Hepatocyte (in vitro differentiated cells): ENCODE measurements around the gene GARIN3. TPM values are rescaled to one million over a fixed set of nuclear protein-coding genes. Genes with fewer than 3 reads are reported as not detected.

Experiments used
- DNase-seq: peaks from one replicate; pipeline ENCODE4 v3.0.0-alpha.2; 2016; ENCODE audit warnings: low spot score
- H2AFZ ChIP-seq: fragments of 200-600 bp; sonication (generic); 2 replicates; pipeline ENCODE4 v1.6.0; 2016; ENCODE audit warnings: antibody characterized with exemption, mild to moderate bottlenecking
- H3K27ac ChIP-seq: fragments of 200-600 bp; sonication (generic); 2 replicates; pipeline ENCODE4 v1.5.1; 2016; ENCODE audit warnings: mild to moderate bottlenecking
- H3K27me3 ChIP-seq: fragments of 200-600 bp; sonication (generic); 2 replicates; pipeline ENCODE4 v1.6.1; 2016
- H3K36me3 ChIP-seq: fragments of 200-600 bp; sonication (generic); replicated peaks from 2 replicates; pipeline ENCODE4 v1.5.1; 2016; ENCODE audit warnings: low read depth; ENCODE audit not compliant: insufficient read depth
- H3K4me1 ChIP-seq: fragments of 200-600 bp; sonication (generic); 2 replicates; pipeline ENCODE4 v1.5.1; 2016; ENCODE audit warnings: mild to moderate bottlenecking, moderate library complexity; ENCODE audit not compliant: insufficient read depth
- H3K4me2 ChIP-seq: fragments of 200-600 bp; sonication (generic); 2 replicates; pipeline ENCODE4 v1.6.0; 2016
- H3K4me3 ChIP-seq: fragments of 200-600 bp; sonication (generic); 2 replicates; pipeline ENCODE4 v1.5.1; 2016; ENCODE audit warnings: mild to moderate bottlenecking
- H3K79me2 ChIP-seq: fragments of 200-600 bp; sonication (generic); 2 replicates; pipeline ENCODE4 v1.6.0; 2017; ENCODE audit warnings: mild to moderate bottlenecking
- H3K9me2 ChIP-seq: fragments of 200-600 bp; sonication (generic); replicated peaks from 2 replicates; pipeline ENCODE4 v1.6.0; 2017; ENCODE audit warnings: mild to moderate bottlenecking; ENCODE audit not compliant: insufficient read depth
- H3K9me3 ChIP-seq: fragments of 200-600 bp; sonication (generic); 2 replicates; pipeline ENCODE4 v1.5.1; 2016; ENCODE audit warnings: low read depth, mild to moderate bottlenecking
- H4K20me1 ChIP-seq: fragments of 200-600 bp; sonication (generic); 2 replicates; pipeline ENCODE4 v1.6.0; 2016; ENCODE audit warnings: mild to moderate bottlenecking; ENCODE audit not compliant: insufficient read depth, poor library complexity, severe bottlenecking
- EZH2 ChIP-seq: fragments of 200-600 bp; sonication (generic); IDR thresholded peaks from 2 replicates; pipeline ENCODE4 v1.6.1; 2016; ENCODE audit warnings: antibody characterized with exemption, mild to moderate bottlenecking, borderline replicate concordance
- EZH2phosphoT487 ChIP-seq: fragments of 200-600 bp; sonication (generic); IDR thresholded peaks from one replicate; pipeline ENCODE4 v1.6.1; 2018; ENCODE audit warnings: antibody characterized with exemption, mild to moderate bottlenecking, low read depth, moderate library complexity; ENCODE audit not compliant: unreplicated experiment, severe bottlenecking
- WGBS: methylation state at CpG from one replicate; pipeline ENCODE4 v1.1.6; 2016; ENCODE audit warnings: low lambda C conversion rate; ENCODE audit errors: missing lambda C conversion rate; 5-methylcytosine and 5-hydroxymethylcytosine counted together
- polyA plus RNA-seq: library from polyadenylated mRNA; unstranded; fragments of >200 nt; fragmentation: Nextera tagmentation; extraction: Ambion mirVana; gene quantifications from 2 replicates; pipeline ENCODE4 v1.2.1, GENCODE V29; 2016
- total RNA-seq: library from RNA; depleted of rRNA; stranded (reverse); fragments of >200 nt; gene quantifications from 2 replicates; pipeline ENCODE4 v1.2.3, GENCODE V29; 2014
- TF ChIP-seq, protein P1 (sequence below): fragments of 200-600 bp; sonication (generic); IDR thresholded peaks from 2 replicates; pipeline ENCODE4 v1.5.1; 2016; ENCODE audit warnings: antibody characterized with exemption, mild to moderate bottlenecking; ENCODE audit not compliant: poor library complexity

Gene GARIN3
- total and polyA plus RNA-seq, 2 experiments from 2014 or later, result not detected

DNA sequence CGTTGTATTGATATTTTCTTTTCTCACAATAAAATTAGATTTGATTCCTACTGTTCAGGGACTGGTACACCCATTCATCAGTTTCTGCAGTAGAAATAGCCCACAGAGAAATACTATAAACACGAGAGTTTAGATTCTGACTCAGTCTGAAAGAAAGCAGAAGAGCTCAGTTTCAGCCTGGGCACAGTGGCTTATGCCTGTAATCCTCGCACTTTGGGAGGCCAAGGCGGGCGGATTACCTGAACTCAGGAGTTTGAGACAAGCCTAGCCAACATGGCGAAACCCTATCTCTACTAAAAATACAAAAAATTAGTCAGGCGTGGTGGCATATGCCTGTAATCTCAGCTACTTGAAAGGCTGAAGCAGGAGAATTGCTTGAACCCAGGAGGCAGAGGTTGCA is 23.2 kb upstream of the GARIN3 start:
- no peaks in the 10 kb centered on the region for H3K9me3 ChIP-seq
- H3K4me3 ChIP-seq, result no peak overlapping the region
- WGBS, result 86% methylated on average over 7 of the region's 7 CpGs
- H3K79me2 ChIP-seq, result no peaks in the 10 kb centered on the region
- H3K27ac ChIP-seq, result no peak overlapping the region
- H3K4me2 ChIP-seq, result no peak overlapping the region
- no peaks in the 10 kb centered on the region for H3K9me2 ChIP-seq
- TF ChIP-seq, protein P1, sequence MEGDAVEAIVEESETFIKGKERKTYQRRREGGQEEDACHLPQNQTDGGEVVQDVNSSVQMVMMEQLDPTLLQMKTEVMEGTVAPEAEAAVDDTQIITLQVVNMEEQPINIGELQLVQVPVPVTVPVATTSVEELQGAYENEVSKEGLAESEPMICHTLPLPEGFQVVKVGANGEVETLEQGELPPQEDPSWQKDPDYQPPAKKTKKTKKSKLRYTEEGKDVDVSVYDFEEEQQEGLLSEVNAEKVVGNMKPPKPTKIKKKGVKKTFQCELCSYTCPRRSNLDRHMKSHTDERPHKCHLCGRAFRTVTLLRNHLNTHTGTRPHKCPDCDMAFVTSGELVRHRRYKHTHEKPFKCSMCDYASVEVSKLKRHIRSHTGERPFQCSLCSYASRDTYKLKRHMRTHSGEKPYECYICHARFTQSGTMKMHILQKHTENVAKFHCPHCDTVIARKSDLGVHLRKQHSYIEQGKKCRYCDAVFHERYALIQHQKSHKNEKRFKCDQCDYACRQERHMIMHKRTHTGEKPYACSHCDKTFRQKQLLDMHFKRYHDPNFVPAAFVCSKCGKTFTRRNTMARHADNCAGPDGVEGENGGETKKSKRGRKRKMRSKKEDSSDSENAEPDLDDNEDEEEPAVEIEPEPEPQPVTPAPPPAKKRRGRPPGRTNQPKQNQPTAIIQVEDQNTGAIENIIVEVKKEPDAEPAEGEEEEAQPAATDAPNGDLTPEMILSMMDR, result no peak
- no peak for TF ChIP-seq EZH2
- TF ChIP-seq EZH2phosphoT487, result no peak
- no peaks in the 10 kb centered on the region for H4K20me1 ChIP-seq
- H2AFZ ChIP-seq, result no peak overlapping the region
- DNase-seq, result no peak
- peaks cover 7% of the 10 kb centered on the region for H3K27me3 ChIP-seq
- H3K4me1 ChIP-seq, result no peaks in the 10 kb centered on the region
- no peaks in the 10 kb centered on the region for H3K36me3 ChIP-seq

GRCh38 chr5:157188270-157188669 is 22.2 kb upstream of the GARIN3 start:
- H2AFZ ChIP-seq, result no peak overlapping the region
- H3K36me3 ChIP-seq, result no peaks in the 10 kb centered on the region
- H3K79me2 ChIP-seq, result no peaks in the 10 kb centered on the region
- no peak overlapping the region for H3K4me2 ChIP-seq
- H4K20me1 ChIP-seq, result no peaks in the 10 kb centered on the region
- H3K9me3 ChIP-seq, result no peaks in the 10 kb centered on the region
- no peaks in the 10 kb centered on the region for H3K4me1 ChIP-seq
- no peaks in the 10 kb centered on the region for H3K9me2 ChIP-seq
- DNase-seq, result no peak
- H3K27ac ChIP-seq, result no peak overlapping the region
- no peak overlapping the region for H3K4me3 ChIP-seq
- TF ChIP-seq, protein P1, result no peak
- TF ChIP-seq EZH2phosphoT487, result no peak
- no peak for TF ChIP-seq EZH2
- H3K27me3 ChIP-seq, result peaks cover 4% of the 10 kb centered on the region

DNA sequence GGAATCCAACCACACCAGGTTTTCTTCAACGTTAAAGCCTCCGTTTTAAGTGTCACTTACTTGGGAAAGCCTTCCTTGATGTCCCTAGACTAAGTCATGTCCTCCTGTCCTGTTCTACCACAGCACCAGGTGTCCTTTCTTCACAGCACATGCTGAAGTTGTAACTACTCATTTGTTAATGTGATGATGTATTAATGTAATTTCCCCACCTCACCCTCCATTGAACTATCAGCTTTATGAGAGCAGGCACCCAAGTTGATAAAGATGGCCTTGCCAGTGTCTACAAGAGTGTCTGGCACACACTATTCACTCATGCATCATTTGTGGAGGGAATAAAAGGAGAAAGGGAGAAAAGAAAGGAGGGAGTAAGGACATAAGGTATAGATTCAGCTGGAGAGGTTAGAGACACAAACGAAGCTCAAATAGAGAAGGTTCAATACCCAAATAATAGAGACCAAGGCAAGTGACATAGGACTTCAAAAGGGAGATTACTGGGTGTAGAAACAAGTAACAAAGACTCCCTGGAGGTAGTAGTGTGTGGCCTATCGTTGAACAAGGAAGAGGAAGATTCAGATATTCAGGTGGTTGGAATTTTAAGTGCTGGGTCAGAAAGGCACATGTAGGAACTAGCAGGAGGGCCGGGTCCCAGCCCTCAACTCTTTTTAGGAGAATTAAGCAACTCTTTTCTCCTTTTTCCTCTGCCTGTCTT is 21.1 kb upstream of the GARIN3 start:
- Histone ChIP-seq H3K4me3 (no peak overlapping the region), H3K9me3 (no peaks in the 10 kb centered on the region), H3K4me1 (no peaks in the 10 kb centered on the region), H3K9me2 (no peaks in the 10 kb centered on the region), H3K27me3 (peaks cover 6% of the 10 kb centered on the region), H4K20me1 (no peaks in the 10 kb centered on the region), H3K79me2 (no peaks in the 10 kb centered on the region), H3K36me3 (no peaks in the 10 kb centered on the region), H3K27ac (no peak overlapping the region), H2AFZ (no peak overlapping the region), H3K4me2 (no peak overlapping the region)
- TF ChIP-seq, protein P1, result no peak
- TF ChIP-seq EZH2phosphoT487 (no peak), EZH2 (no peak)
- DNase-seq, result no peak
- 62% methylated on average over 5 of the region's 5 CpGs for WGBS
